Occipital lobe (tissue), 2 donors: ENCODE data around the gene LRMDA. TPM values are rescaled to one million over a fixed set of nuclear protein-coding genes. Genes with fewer than 3 reads are reported as not detected.

Source experiments
- DNase-seq: peaks from one replicate; lab custom pipeline; 2025; lab: John Stamatoyannopoulos, UW
- total RNA-seq: library from RNA; depleted of rRNA; stranded (reverse); fragments of >200 nt; gene quantifications from one replicate; pipeline ENCODE4 v1.2.3, GENCODE V29; 2014

Gene LRMDA
- total RNA-seq, 1 donor from 2014 or later: 0.62 TPM

DNA sequence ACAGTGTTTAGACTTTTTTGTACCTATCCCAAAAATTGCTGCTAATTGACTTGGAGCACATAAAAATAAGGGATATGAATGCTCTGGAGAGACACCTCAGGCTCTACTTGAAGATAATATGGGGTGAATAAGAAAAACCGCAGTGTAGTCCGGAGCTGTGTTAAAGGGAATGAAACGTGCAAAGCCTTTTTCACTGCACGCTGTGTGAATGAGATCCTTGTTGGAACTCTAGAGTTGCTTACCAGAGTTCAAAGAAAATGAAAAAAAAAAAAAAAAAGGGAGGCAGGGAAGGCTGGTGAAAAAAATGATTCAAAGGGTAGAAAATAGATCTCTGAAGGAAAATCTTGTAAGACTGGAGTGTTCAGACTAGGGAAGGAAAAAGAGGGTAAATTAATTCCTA is 226.6 kb downstream of the LRMDA start:
- DNase-seq: no peak

DNA sequence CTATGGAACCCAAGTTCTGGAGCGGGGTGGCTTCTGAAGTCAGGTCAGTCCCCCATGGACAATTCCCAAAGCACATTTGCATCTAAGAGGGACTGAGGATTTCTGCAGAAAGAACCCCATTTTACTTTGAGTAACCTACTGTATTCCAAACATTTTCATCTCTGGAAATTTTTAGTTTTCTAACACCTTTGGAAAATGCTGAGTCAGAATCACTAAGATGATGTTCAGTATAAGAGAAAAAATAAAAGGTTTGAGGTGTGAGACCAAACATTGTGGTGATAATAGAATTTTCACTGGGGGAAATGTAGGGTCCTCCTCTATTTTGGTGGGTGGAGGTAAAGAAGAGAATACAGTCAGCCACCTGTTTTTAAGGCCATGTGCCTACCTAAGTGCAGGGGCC is 227.1 kb downstream of the LRMDA start:
- no peak for DNase-seq

DNA sequence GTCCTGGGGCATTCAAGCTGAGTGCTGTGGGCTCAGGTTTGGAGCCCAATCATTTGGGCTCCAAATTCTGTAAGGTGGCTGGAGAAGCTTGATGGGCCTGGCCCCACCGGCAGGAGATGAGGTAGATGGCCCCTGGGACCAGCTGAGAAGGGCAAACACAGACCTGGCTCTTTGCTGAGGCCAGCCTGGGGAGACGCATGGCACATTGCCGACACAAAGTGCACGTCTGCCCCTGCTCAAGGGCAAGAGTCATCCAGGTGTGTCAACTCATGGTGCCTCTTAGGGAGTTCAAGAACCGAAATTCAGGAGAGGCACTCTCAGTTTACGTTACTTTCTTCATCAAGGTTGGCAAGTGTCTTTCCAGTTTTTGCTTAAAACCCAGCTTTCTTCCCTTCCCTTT is 227.5 kb downstream of the LRMDA start:
- no peak for DNase-seq

DNA sequence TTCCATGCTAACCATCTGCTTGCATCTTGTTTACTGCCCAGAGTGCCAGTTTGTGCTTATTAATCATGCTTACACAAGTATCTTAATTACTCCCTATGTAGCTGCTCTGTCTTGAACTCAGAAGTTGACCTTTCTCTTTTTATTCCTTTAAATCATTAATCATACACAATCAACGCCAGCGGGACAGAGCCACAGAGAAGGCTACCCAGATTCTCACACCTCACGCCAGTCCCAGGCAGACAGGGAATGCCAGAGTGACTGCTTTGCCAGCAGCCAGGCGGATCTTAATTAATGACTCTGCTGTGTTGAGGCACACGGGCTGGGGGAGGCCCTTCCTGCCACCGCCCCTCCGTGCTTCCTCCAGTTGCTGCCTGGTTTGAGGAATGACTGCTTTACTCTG is 229.4 kb downstream of the LRMDA start:
- DNase-seq: no peak

DNA sequence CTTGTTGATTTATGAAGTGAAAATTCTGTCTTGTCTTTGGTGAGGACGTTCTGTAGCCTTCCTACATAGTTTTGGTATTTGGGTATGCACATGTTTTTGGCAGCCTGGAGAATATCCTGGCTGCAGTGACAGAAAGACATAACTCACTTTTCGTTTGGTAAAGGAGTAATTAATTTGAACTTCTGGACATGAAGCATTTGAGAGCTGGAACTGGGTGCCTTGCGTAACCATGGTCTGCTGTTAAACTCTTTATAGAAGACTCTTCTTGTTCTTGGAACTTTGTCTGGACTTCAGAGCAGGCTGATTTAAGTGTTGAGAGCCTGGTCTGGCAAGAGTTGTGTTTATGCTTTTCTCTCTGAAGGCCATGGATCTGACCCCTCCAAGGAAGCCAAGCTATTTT is 231.3 kb downstream of the LRMDA start:
- DNase-seq: no peak

DNA sequence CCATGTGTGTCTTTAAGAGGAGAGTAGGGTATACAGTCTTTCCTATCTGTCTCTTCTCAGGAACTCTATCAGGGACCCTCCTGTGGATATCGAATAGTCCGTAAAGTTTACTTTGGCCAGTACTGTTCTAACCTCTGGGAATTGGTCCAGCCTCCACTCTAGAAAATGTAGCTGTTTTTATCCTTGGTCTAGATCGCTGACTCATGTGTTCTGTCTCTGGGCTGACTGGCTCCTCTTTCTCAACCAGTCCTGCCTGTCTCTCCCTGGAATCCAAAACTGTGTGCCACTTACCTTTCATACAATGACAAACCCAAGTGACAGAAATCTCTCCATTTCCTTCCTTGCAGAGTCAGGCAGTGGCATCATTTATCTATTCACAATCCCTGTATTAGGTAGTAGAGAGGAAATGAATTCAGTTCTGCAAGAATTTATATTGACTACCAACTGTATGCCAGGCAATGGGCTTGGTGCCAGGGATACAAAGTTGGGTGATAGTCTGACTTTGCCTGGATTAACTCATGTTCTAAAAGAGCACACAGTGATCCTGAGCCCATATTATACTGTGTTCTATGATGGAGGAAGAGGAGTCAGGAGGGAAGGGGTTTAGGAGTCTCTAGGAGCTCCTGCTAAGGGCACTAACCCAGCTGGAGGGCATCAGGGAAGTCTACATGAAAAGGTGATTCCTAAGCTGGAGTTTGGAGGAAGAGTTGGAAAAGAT is 232.7 kb downstream of the LRMDA start:
- no peak for DNase-seq

DNA sequence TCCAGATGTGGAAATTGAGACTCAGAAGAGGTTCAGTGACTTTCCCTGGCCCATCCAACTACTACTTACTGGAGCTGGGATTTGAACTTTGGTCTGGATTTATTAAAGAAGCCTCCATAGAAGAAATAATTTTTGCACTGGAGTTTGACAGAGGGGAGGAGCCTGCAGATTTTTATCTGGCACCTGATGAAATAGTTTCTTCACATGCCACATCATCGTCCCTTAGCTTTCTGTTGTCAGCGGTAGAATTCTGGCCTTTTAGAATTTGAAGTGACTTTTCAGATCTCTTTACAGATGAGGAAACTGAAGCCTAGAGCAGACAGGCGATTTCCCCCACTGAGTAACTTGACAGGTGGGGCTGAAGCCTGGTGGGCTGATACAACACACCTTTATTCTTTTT is 233.5 kb downstream of the LRMDA start:
- DNase-seq: no peak

DNA sequence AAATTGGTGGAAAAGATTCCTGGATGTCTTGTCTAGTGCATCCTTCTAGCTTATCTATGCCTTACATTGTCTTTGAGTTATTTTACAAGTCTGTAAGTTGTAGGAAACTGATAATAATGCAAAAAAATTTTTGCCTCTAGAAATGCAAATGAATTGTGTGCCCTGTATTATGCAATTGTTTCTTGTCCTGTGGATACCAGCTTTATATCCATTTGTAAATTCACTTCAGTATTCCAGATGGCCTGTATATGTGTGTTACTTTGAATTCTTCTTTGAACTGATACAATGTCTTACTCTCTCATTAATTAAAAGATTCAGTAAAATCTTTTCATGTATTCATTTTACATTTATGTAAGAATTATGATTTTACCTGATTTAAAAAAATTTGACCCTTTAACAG is 234.3 kb downstream of the LRMDA start:
- DNase-seq: no peak

DNA sequence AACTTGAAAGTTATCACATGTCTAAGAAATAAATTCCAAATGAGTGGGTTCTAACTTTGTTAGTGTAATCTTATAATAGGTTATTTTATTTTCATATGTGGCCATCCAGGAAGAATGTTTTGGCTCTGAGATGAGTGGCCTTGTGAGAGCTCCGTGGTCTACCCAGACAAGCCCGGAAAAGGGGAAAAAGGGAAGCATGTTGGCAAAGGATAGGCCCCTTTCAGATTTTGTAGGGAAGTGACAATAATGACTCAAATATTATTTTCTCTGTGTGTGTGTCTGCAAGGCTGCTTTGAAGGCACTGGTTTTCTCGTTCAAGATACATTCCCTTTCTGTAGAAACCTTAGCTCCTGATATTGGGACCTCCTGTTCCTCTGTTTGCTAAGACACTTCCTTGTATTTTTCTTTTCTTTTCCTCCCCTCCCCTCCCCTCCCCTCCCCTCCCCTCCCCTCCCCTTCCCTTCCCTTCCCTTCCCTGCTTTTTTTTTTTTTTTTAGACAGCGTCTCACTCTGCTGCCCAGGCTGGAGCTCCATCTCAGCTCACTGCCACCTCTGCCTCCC is 240.8 kb downstream of the LRMDA start:
- no peak for DNase-seq

DNA sequence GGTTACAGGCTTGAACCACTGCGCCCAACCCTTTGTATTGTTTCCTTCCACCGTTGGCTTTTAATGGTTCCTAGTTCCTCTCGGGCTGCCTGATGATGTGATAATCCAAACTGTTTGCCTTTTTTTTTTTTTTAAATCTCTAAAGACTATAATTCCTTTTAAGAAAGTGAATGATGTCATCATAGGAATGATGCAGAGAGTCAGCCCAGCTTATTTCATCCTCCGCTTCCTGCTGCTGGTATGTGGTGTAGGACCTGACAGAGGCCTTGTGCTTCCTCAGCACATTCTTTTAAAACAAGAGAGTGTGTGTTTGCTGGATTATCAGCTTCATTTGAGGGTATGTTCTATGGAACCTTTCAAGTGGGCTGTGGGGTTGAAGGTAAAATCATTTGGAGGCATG is 241.4 kb downstream of the LRMDA start:
- no peak for DNase-seq

DNA sequence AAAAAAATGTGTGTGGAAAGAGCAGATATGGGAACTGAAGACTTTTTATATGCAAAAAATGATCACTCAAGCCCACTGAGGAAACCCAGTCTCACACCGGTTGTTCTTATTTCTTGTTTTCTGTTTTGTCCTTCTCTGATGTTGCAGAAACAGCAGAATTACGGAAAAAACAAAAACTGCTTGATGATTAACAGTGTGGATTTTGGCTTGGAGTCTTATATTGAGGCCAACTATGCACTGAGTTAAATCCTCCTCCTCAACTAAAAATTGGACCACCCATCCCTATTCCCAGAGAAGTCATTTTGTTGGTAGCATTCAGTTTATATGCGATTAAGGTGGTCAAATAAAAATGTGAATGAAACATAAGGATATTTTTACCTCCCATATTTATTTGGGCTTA is 246.1 kb downstream of the LRMDA start:
- DNase-seq: no peak

DNA sequence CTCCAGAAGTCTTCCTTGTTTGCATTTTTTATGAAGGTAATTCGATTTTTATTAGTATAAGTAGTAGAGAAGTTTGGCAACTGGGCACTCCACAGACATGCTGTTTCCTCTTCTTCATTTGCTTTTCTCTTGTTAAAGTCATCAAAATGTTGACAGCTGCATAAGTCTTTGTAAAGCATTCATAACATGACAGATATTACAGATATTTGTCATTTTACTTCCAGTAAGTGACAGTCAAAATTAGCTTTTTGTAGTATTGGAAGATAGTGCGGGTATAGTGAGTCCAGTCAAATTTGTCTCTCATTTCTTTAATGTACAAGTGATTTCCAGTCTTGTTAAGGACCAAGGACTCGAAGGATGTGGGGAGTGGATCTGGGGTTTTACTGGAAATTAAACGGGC is 247.1 kb downstream of the LRMDA start:
- no peak for DNase-seq

DNA sequence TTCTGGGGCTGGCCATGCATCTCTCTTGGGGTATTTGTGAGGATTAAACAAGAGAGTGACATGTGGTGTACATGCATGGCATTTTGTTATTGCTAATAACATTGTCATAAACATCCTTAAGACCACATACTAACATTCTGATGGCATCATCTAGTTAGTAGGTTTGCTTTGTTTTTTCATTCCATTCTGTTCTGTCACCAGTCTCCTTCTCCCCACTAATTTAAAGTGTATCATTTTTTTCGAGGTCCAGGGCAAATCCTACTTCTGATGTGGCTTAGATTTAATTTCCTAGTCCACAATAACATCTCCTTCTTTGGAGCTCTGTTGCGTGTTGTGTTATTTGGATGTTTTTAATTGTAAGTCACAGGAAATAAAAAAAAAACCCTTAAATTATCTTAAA is 248.1 kb downstream of the LRMDA start:
- no peak for DNase-seq

DNA sequence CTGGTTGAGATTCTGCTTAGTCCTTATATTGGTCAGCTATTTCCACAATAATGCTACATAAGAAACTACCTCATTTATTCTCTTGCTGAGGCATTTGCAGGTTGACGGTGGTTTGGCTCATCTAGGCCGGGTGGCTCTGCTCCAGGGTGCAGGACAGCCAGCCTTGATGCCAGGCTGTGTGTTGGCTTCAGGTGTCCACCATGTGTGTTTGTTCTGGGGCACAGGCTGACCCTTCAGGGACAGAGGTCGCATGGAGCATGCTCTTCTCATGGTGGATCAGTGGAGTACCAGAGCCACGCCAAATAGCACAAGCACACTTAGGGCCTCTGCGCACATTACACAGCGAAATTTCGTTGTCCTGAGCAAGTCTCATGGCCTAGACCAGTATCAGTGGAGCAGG is 249.9 kb downstream of the LRMDA start:
- no peak for DNase-seq

DNA sequence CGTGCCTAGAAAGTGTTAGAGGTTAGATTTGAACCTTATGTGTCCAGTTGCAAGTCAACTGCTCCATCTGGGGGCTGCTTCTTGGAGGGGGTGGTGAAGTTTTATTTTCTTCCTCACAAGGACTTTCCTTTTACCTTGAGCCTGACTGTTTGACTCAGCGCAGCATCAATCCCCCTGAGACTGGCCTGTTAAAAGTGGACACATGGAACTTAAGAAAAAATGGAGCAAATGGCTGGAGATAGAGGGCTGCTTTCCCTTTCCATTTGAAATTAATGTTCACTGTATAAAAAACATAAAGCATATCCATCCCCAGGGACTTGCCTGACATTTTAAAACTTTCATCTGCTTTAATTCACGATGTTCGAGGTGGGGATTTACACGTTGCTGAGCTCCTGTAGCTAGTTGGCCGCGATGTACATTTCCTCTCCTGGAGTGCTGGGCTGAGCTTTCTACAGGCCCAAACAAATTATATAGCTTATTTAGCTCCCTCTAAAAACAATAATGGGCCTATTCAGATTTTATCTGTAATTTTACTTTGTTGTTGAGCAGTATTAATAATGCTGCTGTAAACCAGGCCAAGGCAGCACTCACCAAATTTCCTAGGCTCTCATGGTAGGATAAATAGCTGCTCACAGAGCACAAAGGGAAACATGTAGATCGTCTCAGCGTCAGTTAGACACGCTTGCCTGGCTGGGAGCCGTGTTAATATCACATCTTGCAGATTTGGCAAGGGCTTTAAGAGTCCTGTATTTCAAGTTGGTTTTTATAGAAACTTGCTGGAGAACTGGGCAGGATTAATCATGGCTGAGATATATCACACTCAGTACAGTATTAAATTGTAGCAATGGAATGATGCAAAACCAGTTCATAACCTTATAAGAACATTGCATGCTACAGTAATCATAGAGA is 251.5 kb downstream of the LRMDA start:
- DNase-seq: no peak

DNA sequence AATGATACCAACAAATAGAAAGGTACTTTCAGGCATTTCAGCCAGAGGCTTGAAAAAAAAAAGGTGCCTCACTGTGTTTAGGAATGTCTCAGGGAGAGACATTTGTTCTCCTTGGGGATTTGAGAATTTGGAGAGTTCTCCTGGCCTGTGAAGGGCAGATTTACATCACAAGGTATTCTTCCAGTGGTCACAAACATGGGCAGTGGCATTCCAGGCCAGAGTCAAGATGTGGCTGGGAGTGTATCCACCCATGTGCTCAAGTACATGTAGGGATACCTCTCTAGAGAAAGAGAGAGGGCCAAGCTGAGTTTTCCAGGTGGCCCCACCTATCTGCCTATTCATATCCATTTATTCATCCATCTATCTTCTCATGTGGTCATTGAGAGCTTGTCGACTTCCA is 253.8 kb downstream of the LRMDA start:
- DNase-seq: no peak

DNA sequence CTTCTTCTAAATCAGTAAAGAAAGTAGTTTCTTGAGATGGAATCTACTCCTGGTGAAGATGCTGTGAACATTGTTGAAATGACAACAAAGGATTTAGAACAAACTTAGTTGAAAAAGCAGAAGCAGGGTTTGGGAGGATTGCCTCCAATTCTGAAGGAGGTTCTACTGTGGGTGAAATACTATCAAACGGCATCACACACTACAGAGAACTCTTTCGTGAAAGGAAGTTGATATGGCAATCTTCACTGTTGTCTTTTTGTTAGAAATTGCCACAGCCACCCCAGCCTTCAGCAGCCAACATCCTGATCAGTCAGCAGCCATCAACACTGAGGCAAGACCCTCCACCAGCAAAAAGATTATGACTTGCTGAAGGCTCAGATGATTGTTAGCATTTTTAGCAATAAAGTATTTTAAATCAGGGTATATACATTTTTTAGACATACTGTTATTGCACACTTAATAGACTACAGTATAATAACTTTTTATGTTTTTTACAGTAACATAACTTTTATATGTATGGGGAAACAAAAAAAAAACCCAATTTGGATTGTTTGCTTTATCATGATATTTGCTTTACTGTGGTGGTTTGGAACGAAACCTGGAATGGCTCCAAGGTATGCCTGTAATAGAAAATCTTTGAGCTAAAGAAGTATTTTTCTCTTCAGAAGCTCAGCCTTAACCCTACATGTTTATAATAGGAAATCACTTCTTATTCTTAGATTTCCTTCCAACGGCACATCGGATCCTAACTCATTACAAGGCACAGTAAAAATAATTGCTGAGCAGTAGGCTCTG is 257.3 kb downstream of the LRMDA start:
- DNase-seq: no peak

DNA sequence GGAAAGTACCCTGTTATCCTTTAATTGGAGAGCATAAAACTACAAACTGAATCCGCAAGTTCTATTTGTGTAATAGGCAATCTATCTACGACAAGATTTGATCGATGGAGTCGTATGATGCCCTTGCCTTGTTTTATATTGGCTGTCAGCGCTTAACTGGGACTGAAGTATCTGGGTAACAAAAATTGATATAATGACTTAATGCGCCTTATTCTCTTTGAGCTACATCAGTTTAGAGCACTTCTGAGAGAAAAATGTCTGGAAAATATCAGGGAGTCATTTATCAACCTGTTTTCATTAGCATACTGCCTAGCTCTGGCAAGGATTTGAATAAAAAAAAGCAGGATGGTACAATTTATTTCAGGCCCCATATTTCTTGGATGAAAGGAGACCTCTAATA is 262.1 kb downstream of the LRMDA start:
- no peak for DNase-seq

DNA sequence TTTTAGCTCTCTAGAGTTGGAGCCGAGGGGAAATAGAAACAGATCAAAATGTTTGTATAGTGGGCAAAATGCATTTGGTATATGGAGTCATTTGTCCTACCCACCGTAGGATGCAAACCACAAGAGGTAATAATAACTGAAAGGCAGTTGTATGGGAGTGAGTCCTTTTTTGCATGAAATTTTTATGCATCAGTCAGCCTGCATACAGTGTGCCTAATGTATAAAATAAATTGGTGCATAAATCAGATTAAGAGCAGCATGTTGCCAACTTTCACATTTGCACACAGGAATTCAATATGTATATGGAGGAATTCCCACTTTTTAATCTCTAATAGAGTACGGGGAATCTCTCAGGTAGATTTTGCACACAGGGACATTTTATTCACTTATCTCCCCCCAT is 262.8 kb downstream of the LRMDA start:
- DNase-seq: no peak

DNA sequence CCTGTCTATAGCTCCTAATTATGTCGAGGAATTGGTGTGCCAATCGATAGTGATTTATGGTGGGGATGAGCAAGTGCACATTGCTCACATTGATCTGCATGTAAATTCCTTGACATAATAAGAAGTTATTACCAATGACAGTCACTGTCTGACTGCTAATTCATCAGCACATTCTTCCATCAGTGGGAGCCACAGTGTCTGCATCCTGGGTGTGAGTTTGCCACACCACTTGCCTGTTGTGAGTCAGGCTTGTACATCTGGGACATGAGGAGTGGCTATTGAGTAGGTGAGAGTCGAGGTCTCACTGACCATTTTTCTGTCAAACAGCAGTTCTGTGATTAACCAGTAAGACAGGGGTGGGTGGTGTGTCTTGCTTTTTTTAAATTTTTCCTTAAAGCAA is 263.4 kb downstream of the LRMDA start:
- DNase-seq: no peak

DNA sequence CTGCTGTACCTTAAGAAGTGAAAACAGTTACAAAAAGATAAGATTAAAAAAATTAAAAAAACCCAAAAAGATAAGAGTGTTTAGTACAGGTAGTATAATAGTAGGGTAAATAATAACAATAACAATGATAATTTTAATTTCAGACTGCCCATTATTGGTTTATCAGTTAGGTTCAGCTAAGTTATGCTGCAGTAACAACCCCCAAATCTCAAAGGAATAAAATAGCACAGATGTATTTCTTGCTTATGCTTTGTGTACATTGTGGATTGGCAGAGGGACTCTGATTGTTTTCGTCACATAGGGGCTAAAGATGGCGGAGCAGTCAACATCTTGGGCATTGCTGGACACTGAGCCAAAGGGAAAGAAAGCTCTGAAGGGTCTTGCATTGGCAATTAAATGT is 264.6 kb downstream of the LRMDA start:
- DNase-seq: no peak

DNA sequence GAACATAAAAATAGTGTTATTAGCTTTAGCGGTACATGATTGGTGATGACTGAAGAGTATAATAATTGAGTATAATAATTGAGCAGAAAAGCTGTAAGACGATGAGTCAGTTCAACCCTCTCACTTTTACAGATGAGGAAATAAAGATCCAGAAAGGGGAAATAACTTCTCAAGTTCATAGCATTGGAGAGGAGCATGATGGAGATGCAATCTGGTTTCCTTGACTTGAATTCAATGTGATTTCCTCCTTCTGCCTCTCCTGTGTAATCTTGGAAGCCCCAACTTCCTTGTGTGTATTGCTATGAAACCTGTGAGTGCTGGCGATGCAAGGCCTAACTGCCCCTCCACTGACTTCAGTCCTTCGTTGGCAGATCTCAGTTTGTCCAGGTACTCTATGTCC is 265.1 kb downstream of the LRMDA start:
- no peak for DNase-seq
